LNCaP clone FGC (cell line): Measurements from ENCODE around the gene MSANTD1.
A peak's percentile ranks its signal among the peaks of the same experiment; 100 is the strongest.

Experiments used
- DNase-seq: peaks from one replicate; pipeline ENCODE4 v3.0.0-alpha.2; 2011; ENCODE audit warnings: low read depth
- H3K4me3 ChIP-seq: 2 replicates; pipeline ENCODE4 v1.5.1; 2011; ENCODE audit warnings: mild to moderate bottlenecking, low read depth, low read length, control low read depth
- CTCF ChIP-seq: IDR thresholded peaks from 2 replicates; pipeline ENCODE4 v1.5.1; 2012; ENCODE audit warnings: mild to moderate bottlenecking; ENCODE audit not compliant: control insufficient read depth, insufficient read depth; ENCODE audit errors: extremely low read depth

MSANTD1 gene

DNA sequence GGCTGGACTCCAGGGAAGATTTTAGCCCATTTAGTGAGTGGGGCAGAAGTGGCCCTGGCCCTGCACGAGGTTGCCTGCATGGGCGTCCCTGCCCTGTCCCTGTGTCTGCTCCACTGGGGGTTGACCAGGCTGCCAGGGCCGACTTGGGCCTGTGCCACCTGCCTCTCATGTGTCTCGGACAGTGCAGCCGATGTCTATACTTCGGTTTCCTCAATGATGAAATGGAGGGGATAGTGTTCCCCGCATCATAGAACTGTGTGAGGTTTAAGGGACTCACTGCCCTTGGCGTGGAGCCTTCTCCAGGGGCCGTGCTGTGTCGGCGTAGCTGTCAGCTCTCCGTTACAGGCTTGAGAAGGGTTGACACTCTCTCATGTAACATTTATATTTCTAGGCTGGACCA lies 27.0 kb upstream of the MSANTD1 start:
- H3K4me3 ChIP-seq = no peak overlapping the region
- no peak for TF ChIP-seq CTCF
- no peak for DNase-seq

DNA sequence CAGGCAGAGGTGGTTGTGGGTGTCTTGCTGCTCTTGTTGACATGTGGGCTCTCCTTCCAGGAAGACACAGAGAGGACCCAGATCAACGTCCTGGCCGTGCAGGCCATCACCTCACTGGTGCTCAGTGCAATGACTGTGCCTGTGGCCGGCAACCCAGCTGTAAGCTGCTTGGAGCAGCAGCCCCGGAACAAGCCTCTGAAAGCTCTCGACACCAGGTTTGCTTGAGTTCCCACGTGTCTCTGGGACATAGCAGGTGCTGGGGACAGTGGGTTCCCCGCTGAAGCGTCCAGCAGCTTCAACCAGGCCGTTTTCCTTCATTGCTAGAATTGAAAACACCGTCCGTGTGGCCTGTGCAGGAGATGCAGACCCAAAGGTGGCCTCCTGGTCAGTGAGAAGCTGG lies 25.6 kb upstream of the MSANTD1 start:
- DNase-seq = no peak
- TF ChIP-seq CTCF = no peak
- no peak overlapping the region for H3K4me3 ChIP-seq

- TF ChIP-seq CTCF = no peak
- H3K4me3 ChIP-seq = no peak overlapping the region
- DNase-seq = no peak
Measured at GRCh38 chr4:3223956-3224748, 24.8 kb upstream of the MSANTD1 start.

- TF ChIP-seq CTCF = no peak
- H3K4me3 ChIP-seq = no peak overlapping the region
- DNase-seq = no peak
Measured at GRCh38 chr4:3225071-3225850, 23.7 kb upstream of the MSANTD1 start.

- no peak for TF ChIP-seq CTCF
- DNase-seq = no peak
Measured at GRCh38 chr4:3225936-3226335, 23.0 kb upstream of the MSANTD1 start.

GRCh38 chr4:3226467-3226866 lies 22.5 kb upstream of the MSANTD1 start:
- peak; percentile 71 for DNase-seq
- no peak overlapping the region for H3K4me3 ChIP-seq
- TF ChIP-seq CTCF = no peak

More at GRCh38 chr4:3225936-3226335, 23.0 kb upstream of the MSANTD1 start:
- no peak overlapping the region for H3K4me3 ChIP-seq
